22Rv1 (cell line): ENCODE measurements around the gene YAP1.

Experiments used
- ZFX ChIP-seq: fragments of 450-650 bp; IDR thresholded peaks from 2 replicates; pipeline ENCODE4 v1.6.1; 2017; ENCODE audit warnings: antibody characterized with exemption, borderline replicate concordance
- TF ChIP-seq, protein P1 (sequence below): fragments of 450-650 bp; IDR thresholded peaks from 2 replicates; pipeline ENCODE4 v1.5.1; 2017; ENCODE audit warnings: mild to moderate bottlenecking

DNA sequence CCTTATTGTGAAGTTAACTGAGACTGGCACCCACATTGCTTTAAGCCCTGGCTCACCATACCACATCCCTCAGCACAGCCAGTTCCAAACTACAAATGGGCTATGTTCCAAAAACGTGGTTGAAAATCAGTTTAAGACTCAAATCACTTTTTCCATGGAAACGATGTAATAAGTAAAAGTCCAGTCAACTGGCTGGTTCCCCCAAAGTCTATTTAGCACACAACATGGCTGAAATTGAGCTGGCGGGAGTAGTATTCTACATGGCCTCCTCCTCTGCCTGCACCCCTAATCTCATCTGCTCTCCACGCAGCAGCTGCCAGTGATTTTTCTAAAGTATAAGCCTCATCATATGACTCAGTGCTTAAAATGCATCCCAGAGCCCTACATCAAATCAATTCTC is 166.1 kb downstream of the YAP1 start:
- TF ChIP-seq, protein P1, sequence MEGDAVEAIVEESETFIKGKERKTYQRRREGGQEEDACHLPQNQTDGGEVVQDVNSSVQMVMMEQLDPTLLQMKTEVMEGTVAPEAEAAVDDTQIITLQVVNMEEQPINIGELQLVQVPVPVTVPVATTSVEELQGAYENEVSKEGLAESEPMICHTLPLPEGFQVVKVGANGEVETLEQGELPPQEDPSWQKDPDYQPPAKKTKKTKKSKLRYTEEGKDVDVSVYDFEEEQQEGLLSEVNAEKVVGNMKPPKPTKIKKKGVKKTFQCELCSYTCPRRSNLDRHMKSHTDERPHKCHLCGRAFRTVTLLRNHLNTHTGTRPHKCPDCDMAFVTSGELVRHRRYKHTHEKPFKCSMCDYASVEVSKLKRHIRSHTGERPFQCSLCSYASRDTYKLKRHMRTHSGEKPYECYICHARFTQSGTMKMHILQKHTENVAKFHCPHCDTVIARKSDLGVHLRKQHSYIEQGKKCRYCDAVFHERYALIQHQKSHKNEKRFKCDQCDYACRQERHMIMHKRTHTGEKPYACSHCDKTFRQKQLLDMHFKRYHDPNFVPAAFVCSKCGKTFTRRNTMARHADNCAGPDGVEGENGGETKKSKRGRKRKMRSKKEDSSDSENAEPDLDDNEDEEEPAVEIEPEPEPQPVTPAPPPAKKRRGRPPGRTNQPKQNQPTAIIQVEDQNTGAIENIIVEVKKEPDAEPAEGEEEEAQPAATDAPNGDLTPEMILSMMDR: no peak
- no peak for TF ChIP-seq ZFX
